ENCODE results near the gene SPDYA. TPM values are rescaled to one million over a fixed set of nuclear protein-coding genes. Genes with fewer than 3 reads are reported as not detected.

Gene SPDYA
- total and polyA plus RNA-seq, 2 of the 4 experiments (the other 2 are of a cell fraction): not detected

Other genes starting within 250 kb of the SPDYA start
- gene PPP1CB, start 59.0 kb upstream of the SPDYA start, total RNA-seq (2012; rRNA removed): 111 and 271 TPM in 2 replicates
- 20.4 and 37.7 TPM in 2 replicates for gene PPP1CB, start 59.0 kb upstream of the SPDYA start, polyA plus RNA-seq (2012; rRNA removed)
- gene TRMT61B, start 59.5 kb downstream of the SPDYA start, total RNA-seq (2012; rRNA removed): 5.7 and 11.1 TPM in 2 replicates
- 4.9 and 6.6 TPM in 2 replicates for gene TRMT61B, start 59.5 kb downstream of the SPDYA start, polyA plus RNA-seq (2012; rRNA removed)
- 220 and 300 TPM in 2 replicates for gene WDR43, start 83.8 kb downstream of the SPDYA start, total RNA-seq (2012; rRNA removed)
- gene WDR43, start 83.8 kb downstream of the SPDYA start, polyA plus RNA-seq (2012; rRNA removed): 37.7 and 40.3 TPM in 2 replicates
- under 0.01 and 0.28 TPM in 2 replicates for gene TOGARAM2, start 170.5 kb downstream of the SPDYA start, total RNA-seq (2012; rRNA removed)
- gene TOGARAM2, start 170.5 kb downstream of the SPDYA start, polyA plus RNA-seq (2012; rRNA removed): 0.32 and 0.38 TPM in 2 replicates